Hepatocyte (in vitro differentiated cells): ENCODE results near the gene RBPMS2.

Source experiments
- CTCF ChIP-seq: fragments of 200-600 bp; sonication (generic); IDR thresholded peaks from 2 replicates; pipeline ENCODE4 v1.5.1; 2016; ENCODE audit warnings: antibody characterized with exemption, mild to moderate bottlenecking; ENCODE audit not compliant: poor library complexity
- EZH2 ChIP-seq: fragments of 200-600 bp; sonication (generic); IDR thresholded peaks from 2 replicates; pipeline ENCODE4 v1.6.1; 2016; ENCODE audit warnings: antibody characterized with exemption, mild to moderate bottlenecking, borderline replicate concordance

- TF ChIP-seq CTCF (no peak), EZH2 (no peak)
Observed at GRCh38 chr15:64712353-64712752, 63.0 kb downstream of the RBPMS2 start.
